ACC112 (cell line): Measurements from ENCODE around the gene EFCAB10.

Experiments
- H2AFZ ChIP-seq: fragments of 200-600 bp; sonication (generic); one replicate; pipeline ENCODE4 v1.6.0; 2017; ENCODE audit warnings: antibody characterized with exemption, low read length; ENCODE audit not compliant: unreplicated experiment
- H3K27ac ChIP-seq: fragments of 200-600 bp; sonication (generic); 2 replicates; pipeline ENCODE4 v1.5.1; 2014; ENCODE audit warnings: low read depth, mild to moderate bottlenecking, antibody characterized with exemption, low read length, moderate library complexity
- H3K27me3 ChIP-seq: fragments of 200-600 bp; sonication (generic); 2 replicates; pipeline ENCODE4 v1.6.1; 2014; ENCODE audit warnings: mild to moderate bottlenecking, antibody characterized with exemption, low read length, moderate library complexity, mixed read lengths; ENCODE audit not compliant: insufficient read depth
- H3K36me3 ChIP-seq: fragments of 200-600 bp; sonication (generic); 2 replicates; pipeline ENCODE4 v1.6.1; 2016; ENCODE audit warnings: mild to moderate bottlenecking, antibody characterized with exemption, low read length, moderate library complexity, mixed read lengths; ENCODE audit not compliant: insufficient read depth
- H3K4me1 ChIP-seq: fragments of 200-600 bp; sonication (generic); one replicate; pipeline ENCODE4 v1.6.1; 2016; ENCODE audit warnings: low read length, mixed read lengths; ENCODE audit not compliant: insufficient read depth, unreplicated experiment, control insufficient read depth
- H3K4me3 ChIP-seq: fragments of 200-600 bp; sonication (generic); 2 replicates; pipeline ENCODE4 v1.5.1; 2014; ENCODE audit warnings: mild to moderate bottlenecking, low read depth, low read length
- H3K79me2 ChIP-seq: fragments of 200-600 bp; sonication (generic); one replicate; pipeline ENCODE4 v1.6.0; 2016; ENCODE audit warnings: low read length; ENCODE audit not compliant: control insufficient read depth, unreplicated experiment, insufficient read depth

The EFCAB10 gene

GRCh38 chr7:105578496-105578895 is 2.8 kb downstream of the EFCAB10 start:
- H3K27ac ChIP-seq: no peak overlapping the region

GRCh38 chr7:105577251-105577650 is 4.0 kb downstream of the EFCAB10 start:
- Histone ChIP-seq H3K36me3 (no peaks in the 10 kb centered on the region), H2AFZ (no peak overlapping the region), H3K4me1 (no peaks in the 10 kb centered on the region), H3K4me3 (no peak overlapping the region), H3K27ac (no peak overlapping the region), H3K27me3 (no peaks in the 10 kb centered on the region), H3K79me2 (no peaks in the 10 kb centered on the region)

More at GRCh38 chr7:105578496-105578895, 2.8 kb downstream of the EFCAB10 start:
- Histone ChIP-seq H3K36me3 (no peaks in the 10 kb centered on the region), H3K27me3 (no peaks in the 10 kb centered on the region), H3K4me1 (no peaks in the 10 kb centered on the region), H3K79me2 (no peaks in the 10 kb centered on the region), H2AFZ (no peak overlapping the region), H3K4me3 (no peak overlapping the region)

GRCh38 chr7:105571891-105572290 is 9.4 kb downstream of the EFCAB10 start:
- Histone ChIP-seq H3K4me1 (no peaks in the 10 kb centered on the region), H2AFZ (no peak overlapping the region), H3K27me3 (no peaks in the 10 kb centered on the region), H3K4me3 (no peak overlapping the region), H3K79me2 (no peaks in the 10 kb centered on the region), H3K27ac (no peak overlapping the region), H3K36me3 (peaks cover 4% of the 10 kb centered on the region; the same call in 1 of the 2 replicates)

GRCh38 chr7:105567821-105568220 is 13.5 kb downstream of the EFCAB10 start:
- Histone ChIP-seq H3K79me2 (no peaks in the 10 kb centered on the region), H2AFZ (no peak overlapping the region), H3K4me1 (no peaks in the 10 kb centered on the region), H3K27me3 (no peaks in the 10 kb centered on the region), H3K4me3 (no peak overlapping the region), H3K27ac (no peak overlapping the region), H3K36me3 (peaks cover 21% of the 10 kb centered on the region)

GRCh38 chr7:105567024-105567423 is 14.3 kb downstream of the EFCAB10 start:
- no peak overlapping the region for H3K27ac ChIP-seq
- H2AFZ ChIP-seq: no peak overlapping the region
- no peaks in the 10 kb centered on the region for H3K4me1 ChIP-seq
- no peak overlapping the region for H3K4me3 ChIP-seq
- H3K79me2 ChIP-seq: no peaks in the 10 kb centered on the region
- H3K27me3 ChIP-seq: no peaks in the 10 kb centered on the region
- peaks cover 21% of the 10 kb centered on the region for H3K36me3 ChIP-seq

- H3K27ac ChIP-seq: no peak overlapping the region
- H3K27me3 ChIP-seq: no peaks in the 10 kb centered on the region
- no peak overlapping the region for H2AFZ ChIP-seq
- H3K4me1 ChIP-seq: no peaks in the 10 kb centered on the region
- H3K36me3 ChIP-seq: peaks cover 23% of the 10 kb centered on the region
- H3K4me3 ChIP-seq: no peak overlapping the region
- H3K79me2 ChIP-seq: no peaks in the 10 kb centered on the region
Observed at GRCh38 chr7:105565190-105565589, 16.1 kb downstream of the EFCAB10 start.

- peaks cover 23% of the 10 kb centered on the region for H3K36me3 ChIP-seq
Observed at GRCh38 chr7:105559926-105560325, 21.4 kb downstream of the EFCAB10 start.

GRCh38 chr7:105538339-105538738 is 43.0 kb downstream of the EFCAB10 start:
- Histone ChIP-seq H3K79me2 (peaks cover 9% of the 10 kb centered on the region), H3K27me3 (no peaks in the 10 kb centered on the region), H3K4me3 (no peak overlapping the region), H3K27ac (no peak overlapping the region), H2AFZ (no peak overlapping the region), H3K4me1 (peaks cover 9% of the 10 kb centered on the region), H3K36me3 (peaks cover 25% of the 10 kb centered on the region)

More at GRCh38 chr7:105559926-105560325, 21.4 kb downstream of the EFCAB10 start:
- Histone ChIP-seq H2AFZ (no peak overlapping the region), H3K27me3 (no peaks in the 10 kb centered on the region), H3K4me1 (no peaks in the 10 kb centered on the region), H3K4me3 (no peak overlapping the region), H3K27ac (no peak overlapping the region), H3K79me2 (no peaks in the 10 kb centered on the region)

GRCh38 chr7:105532709-105533460 is 48.4 kb downstream of the EFCAB10 start:
- Histone ChIP-seq H2AFZ (peak overlapping the region; percentile 94), H3K79me2 (peaks cover 22% of the 10 kb centered on the region), H3K4me3 (peak overlapping the region; percentile 89), H3K36me3 (peaks cover 6% of the 10 kb centered on the region; the same call in 1 of the 2 replicates), H3K27me3 (no peaks in the 10 kb centered on the region), H3K4me1 (peaks cover 13% of the 10 kb centered on the region), H3K27ac (no peak overlapping the region)

- peak within 1 kb of the TSS; percentile 17; the same call in 1 of the 2 replicates for H3K27ac ChIP-seq
- H3K36me3 ChIP-seq: peaks cover 6% of the 10 kb centered on the region; the same call in 1 of the 2 replicates
- H3K79me2 ChIP-seq: peaks cover 22% of the 10 kb centered on the region
- peaks cover 13% of the 10 kb centered on the region for H3K4me1 ChIP-seq
- H3K27me3 ChIP-seq: no peaks in the 10 kb centered on the region
- peak within 1 kb of the TSS; percentile 94 for H2AFZ ChIP-seq
- peak within 1 kb of the TSS; percentile 89 for H3K4me3 ChIP-seq
Observed at GRCh38 chr7:105531792-105532671, 49.3 kb downstream of the EFCAB10 start, which contains the start of gene RINT1. TSS of gene RINT1 (plus strand) at chr7:105532201. CDS start at chr7:105532316, 115 bp downstream.
